HCT116 (cell line): ENCODE data around the gene DMXL2. TPM values are rescaled to one million over a fixed set of nuclear protein-coding genes. Genes with fewer than 3 reads are reported as not detected.

Experiments
- ATAC-seq: fragments of 200-7000 bp; cut with Tn5 transposase; 2 replicates; pipeline ENCODE4 v1.9.1; 2020; ENCODE audit warnings: mild to moderate bottlenecking, moderate library complexity
- BruUV-seq: library from RNA; stranded (reverse); fragments of 400-500 nt; replicated peaks from 2 replicates; lab custom pipeline; 2021; lab: Mats Ljungman, UMichigan
- CTCF ChIA-PET: fragments of 300-600 bp; sonication (Branson Sonifier 250); formaldehyde crosslinking; loops from one replicate; lab custom pipeline; 2021; ENCODE audit warnings: antibody characterized with exemption; lab: Charles Lee
- POLR2A ChIA-PET: fragments of 300-600, 350-600 bp; sonication (Branson Sonifier 250); formaldehyde crosslinking; loops from one replicate; lab custom pipeline; 2021; ENCODE audit warnings: antibody characterized with exemption; lab: Charles Lee
- RAD21 ChIA-PET, 2 experiments: fragments of 300-600 bp; sonication (Branson Sonifier 250); formaldehyde crosslinking; loops; one replicate each; lab custom pipeline; 2023; ENCODE audit warnings: low total read pairs in 2 of 2; ENCODE audit not compliant: uncharacterized antibody in 2 of 2, unreplicated experiment in 2 of 2, low non-redundant PET in 1 of 2; lab: Charles Lee
- DNase-seq: peaks from one replicate; pipeline ENCODE4 v3.0.0-alpha.2; 2010; ENCODE audit warnings: low read depth, low spot score
- H2AFZ ChIP-seq: fragments of 200-600 bp; shearing (Covaris generic), sonication (generic); 2 replicates; pipeline ENCODE4 v1.6.1; 2017; ENCODE audit warnings: low read depth, mixed run types, mixed read lengths, antibody characterized with exemption, low read length; ENCODE audit not compliant: poor library complexity, severe bottlenecking
- H3K27ac ChIP-seq: 2 replicates; pipeline ENCODE4 v1.5.1; 2012; ENCODE audit warnings: low read depth, low read length
- H3K27me3 ChIP-seq: fragments of 200-600 bp; sonication (generic); 2 replicates; pipeline ENCODE4 v1.6.1; 2016; ENCODE audit warnings: mixed run types, low read length, mixed read lengths; ENCODE audit not compliant: insufficient read depth
- H3K36me3 ChIP-seq, 2 experiments: fragments of 200-500 bp in 1 of 2; fragments of 200-600 bp in 1 of 2; sonication (Bioruptor generic) in 1 of 2; sonication (generic) in 1 of 2; 2 replicates each; pipeline versions ENCODE4 v1.5.1 to v1.6.1; 2014 to 2016; ENCODE audit warnings: low read length in 2 of 2, inconsistent platforms in 1 of 2, mixed read lengths in 1 of 2, mixed run types in 1 of 2; ENCODE audit not compliant: insufficient read depth in 2 of 2, control insufficient read depth in 1 of 2
- H3K4me1 ChIP-seq, 2 experiments: fragments of 200-600 bp in 1 of 2; sonication (generic) in 1 of 2; 2 replicates each; pipeline versions ENCODE4 v1.5.1 to v1.6.1; 2012 to 2017; ENCODE audit warnings: low read length in 2 of 2, inconsistent platforms in 1 of 2, mild to moderate bottlenecking in 1 of 2, mixed read lengths in 1 of 2, mixed run types in 1 of 2, moderate library complexity in 1 of 2; ENCODE audit not compliant: insufficient read depth in 2 of 2, control insufficient read depth in 1 of 2
- H3K4me2 ChIP-seq: fragments of 200-600 bp; sonication (generic); 2 replicates; pipeline ENCODE4 v1.6.1; 2017; ENCODE audit warnings: mixed run types, low read length, mixed read lengths
- H3K4me3 ChIP-seq, 2 experiments: fragments of 200-600 bp in 1 of 2; sonication (generic) in 1 of 2; replicated peaks in 1 of 2; 2 replicates each; pipeline ENCODE4 v1.5.1; 2011 to 2016; ENCODE audit warnings: low read length in 2 of 2, control low read depth in 1 of 2, low read depth in 1 of 2, mild to moderate bottlenecking in 1 of 2, mixed read lengths in 1 of 2, mixed run types in 1 of 2
- H3K79me2 ChIP-seq: fragments of 200-600 bp; sonication (generic); 2 replicates; pipeline ENCODE4 v1.6.1; 2017; ENCODE audit warnings: mild to moderate bottlenecking, mixed run types, low read length, moderate library complexity, mixed read lengths; ENCODE audit not compliant: insufficient read depth
- H3K9ac ChIP-seq: fragments of 200-600 bp; sonication (generic); 2 replicates; pipeline ENCODE4 v1.6.1; 2016; ENCODE audit warnings: low read length, mixed read lengths
- H3K9me2 ChIP-seq: fragments of 200-600 bp; sonication (generic), shearing (Covaris generic); 2 replicates; pipeline ENCODE4 v1.6.1; 2017; ENCODE audit warnings: mixed run types, mild to moderate bottlenecking, moderate library complexity; ENCODE audit not compliant: insufficient read depth
- H3K9me3 ChIP-seq, 2 experiments: fragments of 200-500 bp in 1 of 2; fragments of 200-600 bp in 1 of 2; sonication (Bioruptor generic) in 1 of 2; sonication (generic) in 1 of 2; 2 replicates each; pipeline ENCODE4 v1.6.1; 2014 to 2017; ENCODE audit warnings: low read length in 2 of 2, mixed read lengths in 2 of 2, inconsistent platforms in 1 of 2, low read depth in 1 of 2, mild to moderate bottlenecking in 1 of 2, mixed run types in 1 of 2, moderate library complexity in 1 of 2; ENCODE audit not compliant: control insufficient read depth in 1 of 2, insufficient read depth in 1 of 2
- H4K20me1 ChIP-seq: fragments of 200-600 bp; sonication (generic), shearing (Covaris generic); 2 replicates; pipeline ENCODE4 v1.6.1; 2017; ENCODE audit warnings: mixed run types, mild to moderate bottlenecking, moderate library complexity; ENCODE audit not compliant: insufficient read depth
- CBX3 ChIP-seq: IDR thresholded peaks from 2 replicates; pipeline ENCODE4 v1.6.1; 2012; ENCODE audit warnings: low read depth
- CEBPB ChIP-seq: IDR thresholded peaks from 2 replicates; pipeline ENCODE4 v1.6.1; 2012; ENCODE audit warnings: low read depth
- CTCF ChIP-seq, 3 experiments: fragments of 200-600 bp in 1 of 3; sonication (generic) in 1 of 3; IDR thresholded peaks in 2 of 3; conservative IDR thresholded peaks in 1 of 3; 2 replicates each; pipeline ENCODE4 v1.5.1; 2012 to 2017; ENCODE audit warnings: low read depth in 2 of 3, low read length in 2 of 3, antibody characterized with exemption in 1 of 3, borderline replicate concordance in 1 of 3, control low read depth in 1 of 3, mild to moderate bottlenecking in 1 of 3, mixed read lengths in 1 of 3, mixed run types in 1 of 3, moderate library complexity in 1 of 3; ENCODE audit not compliant: insufficient read depth in 1 of 3
- EZH2phosphoT487 ChIP-seq: fragments of 200-600 bp; IDR thresholded peaks from 2 replicates; pipeline ENCODE4 v1.6.1; 2018; ENCODE audit warnings: antibody characterized with exemption, borderline replicate concordance
- JUND ChIP-seq: IDR thresholded peaks from 2 replicates; pipeline ENCODE4 v1.6.1; 2012
- POLR2A ChIP-seq: IDR thresholded peaks from 2 replicates; pipeline ENCODE4 v1.7.0; 2011; ENCODE audit warnings: borderline replicate concordance; ENCODE audit not compliant: insufficient read depth, insufficient read length; ENCODE audit errors: extremely low read depth
- SIN3A ChIP-seq: IDR thresholded peaks from 2 replicates; pipeline ENCODE4 v1.6.1; 2012; ENCODE audit warnings: low read depth
- SP1 ChIP-seq: IDR thresholded peaks from 2 replicates; pipeline ENCODE4 v1.6.1; 2012; ENCODE audit warnings: low read depth
- TCF7L2 ChIP-seq: IDR thresholded peaks from 2 replicates; pipeline ENCODE4 v1.7.0; 2011; ENCODE audit warnings: borderline replicate concordance, inconsistent platforms; ENCODE audit not compliant: insufficient read depth, insufficient read length; ENCODE audit errors: extremely low read depth
- ZBTB33 ChIP-seq: IDR thresholded peaks from 2 replicates; pipeline ENCODE4 v1.6.1; 2011; ENCODE audit warnings: mild to moderate bottlenecking, low read length, moderate library complexity; ENCODE audit not compliant: insufficient replicate concordance; ENCODE audit errors: extremely low read depth
- ZNF274 ChIP-seq: fragments of 200-500 bp; sonication (Bioruptor generic); IDR thresholded peaks from 2 replicates; pipeline ENCODE4 v1.6.1; 2014; ENCODE audit warnings: mild to moderate bottlenecking, low read depth, low read length, inconsistent platforms
- intact Hi-C: fragments of 100-400 bp; cut with micrococcal nuclease; formaldehyde crosslinking; loops from 2 replicates; pipeline ENCODE4 v1.10.0; 2022
- total RNA-seq: library from RNA; stranded (reverse); gene quantifications from one replicate; pipeline ENCODE4 v1.2.1, GENCODE V29; 2021; ENCODE audit not compliant: unreplicated experiment

DMXL2 gene
- total RNA-seq, 1 experiment from 2014 or later, result 21.5 TPM

- Histone ChIP-seq H3K4me3 (no peak overlapping the region), H4K20me1 (no peaks in the 10 kb centered on the region), H3K79me2 (no peaks in the 10 kb centered on the region), H3K4me2 (no peak overlapping the region), H3K27ac (no peak overlapping the region), H3K9me2 (no peaks in the 10 kb centered on the region), H3K9ac (no peak overlapping the region), H3K27me3 (no peaks in the 10 kb centered on the region), H2AFZ (no peak overlapping the region), H3K4me1 (no peaks in the 10 kb centered on the region)
- ChIA-PET POLR2A (no interaction called here), RAD21 (no interaction called here)
- no peak for ATAC-seq
- no TSS peak for BruUV-seq
- intact Hi-C loops, result no loop called here
- DNase-seq, result no peak
- TF ChIP-seq CBX3 (no peak), SP1 (no peak), SIN3A (no peak), TCF7L2 (no peak), EZH2phosphoT487 (no peak), ZNF274 (no peak), CEBPB (no peak), POLR2A (no peak), CTCF (IDR thresholded peaks at IDR 0.05 in 2 of 3, conservative IDR thresholded peaks at IDR 0.05 in 1 of 3; ENCODE audit: borderline replicate concordance in 1 of 3, insufficient read depth in 1 of 3, low read depth in 2 of 3, low read length in 2 of 3) (no peak), JUND (no peak), ZBTB33 (no peak)
- TF ChIP-seq, all 23 proteins: peak for 0
- Histone ChIP-seq H3K9me3 (no peaks in the 10 kb centered on the region), H3K36me3 (no peaks in the 10 kb centered on the region)
- CTCF ChIA-PET, result interaction anchor here (1.8 kb wide), 1 partner anchor 236 kb away, joined by 6 read pairs; no protein-coding TSS in a partner anchor
Observed at GRCh38 chr15:51398626-51399025, 223.9 kb downstream of the DMXL2 start.

Other genes starting within 250 kb of the DMXL2 start
- gene SCG3, start 58.7 kb upstream of the DMXL2 start, total RNA-seq, result not detected
- 10.8 TPM for gene LYSMD2, start 114.9 kb upstream of the DMXL2 start, total RNA-seq
- gene TMOD2, start 128.8 kb upstream of the DMXL2 start, total RNA-seq, result 5.7 TPM
- 78.8 TPM for gene TMOD3, start 206.9 kb upstream of the DMXL2 start, total RNA-seq